Progenitor cell of endocrine pancreas (in vitro differentiated cells): ENCODE measurements around the gene TM7SF2. TPM values are rescaled to one million over a fixed set of nuclear protein-coding genes. Genes with fewer than 3 reads are reported as not detected.

Experiments used
- DNase-seq: peaks from one replicate; pipeline ENCODE4 v3.0.0; 2021; ENCODE audit warnings: low spot score; ENCODE audit not compliant: unreplicated experiment
- H3K27ac Mint-ChIP-seq: 2 replicates; pipeline ENCODE4 v1.8.0; 2021; ENCODE audit warnings: mild to moderate bottlenecking, moderate library complexity, mixed read lengths
- H3K27me3 Mint-ChIP-seq: 2 replicates; pipeline ENCODE4 v1.8.0; 2021; ENCODE audit warnings: mixed read lengths
- H3K36me3 Mint-ChIP-seq: 2 replicates; pipeline ENCODE4 v1.8.0; 2022; ENCODE audit warnings: mixed read lengths; ENCODE audit not compliant: insufficient read depth
- H3K4me1 Mint-ChIP-seq: 2 replicates; pipeline ENCODE4 v1.8.0; 2021; ENCODE audit warnings: low read depth, mixed read lengths
- H3K4me3 Mint-ChIP-seq: 2 replicates; pipeline ENCODE4 v1.8.0; 2021; ENCODE audit warnings: low read depth, mild to moderate bottlenecking, moderate library complexity, mixed read lengths
- H3K9me3 Mint-ChIP-seq: 2 replicates; pipeline ENCODE4 v1.8.0; 2021; ENCODE audit warnings: low read depth, mixed read lengths
- total RNA-seq: library from RNA; stranded (reverse); gene quantifications from 2 replicates; pipeline ENCODE4 v1.2.1, GENCODE V29; 2021
- TF ChIP-seq, protein P1 (sequence below): fragments of 200-600 bp; sonication (generic); IDR thresholded peaks from one replicate; pipeline ENCODE4 v1.5.0; 2021; ENCODE audit warnings: antibody characterized with exemption, mild to moderate bottlenecking; ENCODE audit not compliant: unreplicated experiment

Gene TM7SF2
- total RNA-seq, 1 donor from 2014 or later = 124 TPM

DNA sequence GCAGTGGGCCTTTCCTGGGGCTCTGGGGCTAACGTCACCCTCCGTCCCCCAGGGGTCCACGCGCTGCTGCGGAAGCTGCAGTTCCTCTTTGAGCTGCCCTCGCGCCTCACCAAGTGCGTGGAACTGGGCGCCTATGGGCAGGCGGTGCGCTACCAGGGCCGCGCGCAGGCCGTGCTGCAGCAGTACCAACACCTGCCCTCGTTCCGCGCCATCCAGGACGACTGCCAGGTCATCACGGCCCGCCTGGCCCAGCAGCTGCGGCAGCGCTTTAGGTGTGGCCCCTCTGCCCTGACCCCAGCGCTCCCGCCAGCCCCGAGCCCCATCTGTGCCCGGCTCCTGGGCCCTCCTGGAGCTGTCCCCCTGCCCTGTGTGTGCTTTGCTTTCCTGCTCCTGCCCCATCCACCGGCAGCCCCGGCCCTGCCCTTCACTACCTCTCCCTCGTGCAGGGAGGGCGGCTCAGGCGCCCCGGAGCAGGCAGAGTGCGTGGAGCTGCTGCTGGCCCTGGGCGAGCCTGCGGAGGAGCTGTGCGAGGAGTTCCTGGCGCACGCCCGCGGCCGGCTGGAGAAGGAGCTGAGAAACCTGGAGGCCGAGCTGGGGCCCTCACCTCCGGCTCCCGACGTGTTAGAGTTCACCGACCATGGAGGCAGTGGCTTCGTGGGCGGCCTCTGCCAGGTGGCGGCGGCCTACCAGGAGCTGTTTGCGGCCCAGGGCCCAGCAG, 3.8 kb upstream of the TM7SF2 start:
- Mint-ChIP-seq H3K27ac (no peak overlapping the region), H3K4me3 (no peak overlapping the region), H3K36me3 (peaks cover 2% of the 10 kb centered on the region), H3K4me1 (peaks cover 2% of the 10 kb centered on the region), H3K27me3 (no peaks in the 10 kb centered on the region), H3K9me3 (no peaks in the 10 kb centered on the region)
- DNase-seq = no peak
- TF ChIP-seq, protein P1, sequence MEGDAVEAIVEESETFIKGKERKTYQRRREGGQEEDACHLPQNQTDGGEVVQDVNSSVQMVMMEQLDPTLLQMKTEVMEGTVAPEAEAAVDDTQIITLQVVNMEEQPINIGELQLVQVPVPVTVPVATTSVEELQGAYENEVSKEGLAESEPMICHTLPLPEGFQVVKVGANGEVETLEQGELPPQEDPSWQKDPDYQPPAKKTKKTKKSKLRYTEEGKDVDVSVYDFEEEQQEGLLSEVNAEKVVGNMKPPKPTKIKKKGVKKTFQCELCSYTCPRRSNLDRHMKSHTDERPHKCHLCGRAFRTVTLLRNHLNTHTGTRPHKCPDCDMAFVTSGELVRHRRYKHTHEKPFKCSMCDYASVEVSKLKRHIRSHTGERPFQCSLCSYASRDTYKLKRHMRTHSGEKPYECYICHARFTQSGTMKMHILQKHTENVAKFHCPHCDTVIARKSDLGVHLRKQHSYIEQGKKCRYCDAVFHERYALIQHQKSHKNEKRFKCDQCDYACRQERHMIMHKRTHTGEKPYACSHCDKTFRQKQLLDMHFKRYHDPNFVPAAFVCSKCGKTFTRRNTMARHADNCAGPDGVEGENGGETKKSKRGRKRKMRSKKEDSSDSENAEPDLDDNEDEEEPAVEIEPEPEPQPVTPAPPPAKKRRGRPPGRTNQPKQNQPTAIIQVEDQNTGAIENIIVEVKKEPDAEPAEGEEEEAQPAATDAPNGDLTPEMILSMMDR = no peak

DNA sequence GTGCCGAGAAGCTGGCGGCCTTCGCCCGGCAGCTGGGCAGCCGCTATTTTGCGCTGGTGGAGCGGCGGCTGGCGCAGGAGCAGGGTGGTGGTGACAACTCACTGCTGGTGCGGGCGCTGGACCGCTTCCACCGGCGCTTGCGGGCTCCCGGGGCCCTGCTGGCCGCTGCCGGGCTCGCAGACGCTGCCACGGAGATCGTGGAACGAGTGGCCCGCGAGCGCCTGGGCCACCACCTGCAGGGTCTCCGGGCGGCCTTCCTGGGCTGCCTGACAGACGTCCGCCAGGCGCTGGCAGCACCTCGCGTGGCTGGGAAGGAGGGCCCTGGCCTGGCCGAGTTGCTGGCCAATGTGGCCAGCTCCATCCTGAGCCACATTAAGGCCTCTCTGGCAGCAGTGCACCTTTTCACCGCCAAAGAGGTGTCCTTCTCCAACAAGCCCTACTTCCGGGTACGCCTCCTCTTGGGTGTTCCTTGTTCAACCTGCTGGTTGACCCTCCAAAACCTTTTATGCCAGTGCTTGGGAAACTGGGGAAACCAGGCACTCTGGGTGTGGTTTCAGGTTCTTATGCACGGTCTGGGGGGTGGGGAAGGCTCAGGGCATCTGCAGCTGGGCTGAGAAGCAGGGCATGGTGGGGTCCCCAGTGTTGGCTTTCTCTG, 3.1 kb upstream of the TM7SF2 start:
- DNase-seq = no peak
- Mint-ChIP-seq H3K9me3 (no peaks in the 10 kb centered on the region), H3K4me3 (no peak overlapping the region), H3K36me3 (peaks cover 2% of the 10 kb centered on the region), H3K27ac (no peak overlapping the region), H3K4me1 (peaks cover 8% of the 10 kb centered on the region), H3K27me3 (no peaks in the 10 kb centered on the region)
- TF ChIP-seq, protein P1 = no peak

DNA sequence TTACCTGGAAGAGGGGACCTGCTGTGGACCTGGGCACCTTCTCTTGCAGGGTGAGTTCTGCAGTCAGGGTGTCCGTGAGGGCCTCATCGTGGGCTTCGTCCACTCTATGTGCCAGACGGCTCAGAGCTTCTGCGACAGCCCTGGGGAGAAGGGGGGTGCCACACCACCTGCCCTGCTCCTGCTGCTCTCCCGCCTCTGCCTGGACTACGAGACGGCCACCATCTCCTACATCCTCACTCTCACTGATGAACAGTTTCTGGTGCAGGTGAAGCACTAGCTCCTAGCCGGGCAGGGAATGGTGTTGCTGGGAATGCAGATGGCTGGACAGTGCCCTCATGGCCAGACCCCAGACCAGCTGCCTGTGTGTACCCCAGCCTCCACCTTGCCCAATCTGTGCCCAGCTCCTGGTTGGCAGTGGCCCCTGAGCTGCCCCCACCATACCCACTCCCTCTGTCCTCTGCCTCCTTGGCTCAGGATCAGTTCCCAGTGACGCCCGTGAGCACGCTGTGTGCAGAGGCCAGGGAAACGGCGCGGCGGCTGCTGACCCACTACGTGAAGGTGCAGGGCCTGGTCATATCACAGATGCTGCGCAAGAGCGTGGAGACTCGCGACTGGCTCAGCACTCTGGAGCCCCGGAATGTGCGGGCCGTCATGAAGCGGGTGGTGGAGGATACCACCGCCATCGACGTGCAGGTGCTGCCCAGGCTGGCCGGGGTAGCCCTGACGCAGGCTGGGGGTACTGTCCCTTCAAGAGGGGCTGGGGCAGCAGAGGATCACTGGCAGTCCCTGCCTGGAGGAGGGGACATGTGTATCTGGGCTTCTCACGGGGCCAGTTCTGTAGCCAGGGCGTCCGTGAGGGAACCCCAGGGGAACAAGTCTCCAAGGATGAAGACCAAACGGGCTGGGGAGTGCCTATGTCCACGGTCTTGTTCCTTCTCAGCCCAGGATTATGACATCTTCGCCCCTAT, 2.2 kb upstream of the TM7SF2 start:
- peaks cover 2% of the 10 kb centered on the region for H3K36me3 Mint-ChIP-seq
- no peaks in the 10 kb centered on the region for H3K9me3 Mint-ChIP-seq
- TF ChIP-seq, protein P1 = no peak
- H3K27ac Mint-ChIP-seq = no peak overlapping the region
- H3K27me3 Mint-ChIP-seq = no peaks in the 10 kb centered on the region
- H3K4me3 Mint-ChIP-seq = no peak overlapping the region
- peaks cover 9% of the 10 kb centered on the region for H3K4me1 Mint-ChIP-seq
- no peak for DNase-seq

DNA sequence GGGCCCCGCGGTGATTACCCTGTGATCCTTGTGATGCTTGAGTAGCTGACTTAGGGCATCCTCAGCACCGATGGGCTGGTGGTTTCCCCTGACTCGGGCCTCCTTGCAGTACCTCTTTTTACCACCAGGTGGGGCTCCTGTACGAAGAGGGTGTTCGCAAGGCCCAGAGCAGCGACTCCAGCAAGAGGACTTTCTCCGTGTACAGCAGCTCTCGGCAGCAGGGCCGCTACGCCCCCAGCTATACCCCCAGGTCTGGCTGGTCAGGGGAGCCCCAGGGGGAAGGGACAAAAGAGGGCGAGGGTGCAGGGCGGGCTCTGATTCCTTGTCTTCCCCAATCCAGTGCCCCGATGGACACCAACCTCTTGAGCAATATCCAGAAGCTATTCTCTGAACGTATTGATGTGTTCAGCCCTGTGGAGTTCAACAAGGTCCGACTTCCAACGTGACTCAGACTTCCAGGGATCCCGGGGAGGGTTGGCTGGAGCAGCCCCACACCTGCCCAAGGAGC, 1.3 kb upstream of the TM7SF2 start:
- H3K4me1 Mint-ChIP-seq = peaks cover 9% of the 10 kb centered on the region
- no peaks in the 10 kb centered on the region for H3K9me3 Mint-ChIP-seq
- H3K27ac Mint-ChIP-seq = no peak overlapping the region
- H3K36me3 Mint-ChIP-seq = peaks cover 1% of the 10 kb centered on the region
- DNase-seq = peak; percentile 92
- no peaks in the 10 kb centered on the region for H3K27me3 Mint-ChIP-seq
- H3K4me3 Mint-ChIP-seq = no peak overlapping the region
- TF ChIP-seq, protein P1 = peak; percentile 89
